CD14-positive monocyte (primary cell): ENCODE results near the gene OR10R2. TPM values are rescaled to one million over a fixed set of nuclear protein-coding genes. Genes with fewer than 3 reads are reported as not detected.
A peak's percentile ranks its signal among the peaks of the same experiment; 100 is the strongest.

Experiments
- DNase-seq, 3 donors: peaks; one replicate each; pipeline ENCODE4 v3.0.0-alpha.2; 2011 to 2022
- H2AFZ ChIP-seq: 2 replicates; pipeline ENCODE4 v1.6.0; 2012; ENCODE audit warnings: mild to moderate bottlenecking, low read depth, low read length, inconsistent platforms; ENCODE audit not compliant: insufficient read depth, poor library complexity, severe bottlenecking
- H3K27ac ChIP-seq, 2 donors: 1 replicate in 1 of 2; 2 replicates in 1 of 2; pipeline ENCODE4 v1.5.1; 2012 to 2013; ENCODE audit warnings: low read length in 2 of 2, control low read depth in 1 of 2, inconsistent platforms in 1 of 2, low read depth in 1 of 2, mild to moderate bottlenecking in 1 of 2
- H3K27me3 ChIP-seq, 2 donors: one replicate each; pipeline versions ENCODE4 v1.6.0 to v1.6.1; 2011 to 2013; ENCODE audit warnings: low read length in 2 of 2; ENCODE audit not compliant: control insufficient read depth in 2 of 2, insufficient read depth in 2 of 2
- H3K36me3 ChIP-seq, 2 donors: replicated peaks in 1 of 2; 1 replicate in 1 of 2; 2 replicates in 1 of 2; pipeline versions ENCODE4 v1.5.1 to v1.6.1; 2012 to 2013; ENCODE audit warnings: low read length in 2 of 2, control low read depth in 1 of 2, inconsistent platforms in 1 of 2, mild to moderate bottlenecking in 1 of 2; ENCODE audit not compliant: insufficient read depth in 2 of 2, control insufficient read depth in 1 of 2
- H3K4me1 ChIP-seq, 2 donors: 1 replicate in 1 of 2; 2 replicates in 1 of 2; pipeline versions ENCODE4 v1.5.1 to v1.6.1; 2012 to 2013; ENCODE audit warnings: low read length in 2 of 2, control low read depth in 1 of 2, inconsistent platforms in 1 of 2, mild to moderate bottlenecking in 1 of 2, moderate library complexity in 1 of 2; ENCODE audit not compliant: insufficient read depth in 2 of 2, control insufficient read depth in 1 of 2
- H3K4me2 ChIP-seq: replicated peaks from 2 replicates; pipeline ENCODE3; 2012; ENCODE audit warnings: low read length, moderate library complexity, mild to moderate bottlenecking; ENCODE audit not compliant: poor library complexity, severe bottlenecking; ENCODE audit errors: extremely low read depth
- H3K4me3 ChIP-seq, 3 experiments: fragments of 200-600 bp in 1 of 3; sonication (generic) in 1 of 3; replicated peaks in 1 of 3; 1 replicate in 2 of 3; 2 replicates in 1 of 3; pipeline ENCODE4 v1.5.1; 2011 to 2013; ENCODE audit warnings: low read length in 3 of 3, mild to moderate bottlenecking in 3 of 3, control low read depth in 2 of 3, low read depth in 2 of 3, inconsistent platforms in 1 of 3, moderate library complexity in 1 of 3
- H3K79me2 ChIP-seq: 2 replicates; pipeline ENCODE4 v1.6.0; 2012; ENCODE audit warnings: mild to moderate bottlenecking, control low read depth, inconsistent platforms, low read length, moderate library complexity; ENCODE audit not compliant: insufficient read depth
- H3K9ac ChIP-seq: 2 replicates; pipeline ENCODE4 v1.6.0; 2017; ENCODE audit warnings: low read length, mild to moderate bottlenecking; ENCODE audit not compliant: insufficient read depth, poor library complexity, severe bottlenecking
- H3K9me3 ChIP-seq, 2 donors: replicated peaks in 1 of 2; 1 replicate in 1 of 2; 2 replicates in 1 of 2; pipeline versions ENCODE4 v1.5.1 to v1.6.1; 2012 to 2013; ENCODE audit warnings: low read length in 2 of 2, control low read depth in 1 of 2; ENCODE audit not compliant: control insufficient read depth in 1 of 2, insufficient read depth in 1 of 2
- H4K20me1 ChIP-seq: 2 replicates; pipeline ENCODE4 v1.6.0; 2012; ENCODE audit warnings: mild to moderate bottlenecking, low read length, control low read depth, moderate library complexity; ENCODE audit not compliant: insufficient read depth
- H3K27ac Mint-ChIP-seq, 7 donors: one replicate each; pipeline ENCODE4 v1.8.0; 2020; ENCODE audit warnings: mild to moderate bottlenecking in 7 of 7, mixed read lengths in 7 of 7, moderate library complexity in 6 of 7, inconsistent platforms in 2 of 7
- H3K27me3 Mint-ChIP-seq, 3 donors: one replicate each; pipeline ENCODE4 v1.8.0; 2021 to 2022; ENCODE audit warnings: low read depth in 3 of 3, mild to moderate bottlenecking in 3 of 3, mixed read lengths in 3 of 3, moderate library complexity in 3 of 3, inconsistent platforms in 1 of 3
- H3K36me3 Mint-ChIP-seq, 2 donors: one replicate each; pipeline ENCODE4 v1.8.0; 2020; ENCODE audit warnings: mixed read lengths in 2 of 2, inconsistent platforms in 1 of 2, mild to moderate bottlenecking in 1 of 2
- H3K4me1 Mint-ChIP-seq: one replicate; pipeline ENCODE4 v1.8.0; 2020; ENCODE audit warnings: mild to moderate bottlenecking, mixed read lengths
- H3K4me3 Mint-ChIP-seq, 2 donors: one replicate each; pipeline ENCODE4 v1.8.0; 2020; ENCODE audit warnings: mild to moderate bottlenecking in 2 of 2, mixed read lengths in 2 of 2, moderate library complexity in 1 of 2
- H3K9me3 Mint-ChIP-seq, 7 donors: one replicate each; pipeline ENCODE4 v1.8.0; 2020 to 2022; ENCODE audit warnings: mixed read lengths in 7 of 7, mild to moderate bottlenecking in 6 of 7, moderate library complexity in 6 of 7, inconsistent platforms in 2 of 7
- CTCF ChIP-seq: fragments of 200-600 bp; IDR thresholded peaks from one replicate; pipeline ENCODE4 v1.8.0; 2022; ENCODE audit warnings: antibody characterized with exemption, mild to moderate bottlenecking
- WGBS: methylation state at CpG from one replicate; pipeline ENCODE4 v1.1.5; 2013; ENCODE audit warnings: missing lambda C conversion rate; ENCODE audit not compliant: insufficient coverage; 5-methylcytosine and 5-hydroxymethylcytosine counted together
- intact Hi-C, 2 donors: fragments of 100-400 bp; cut with micrococcal nuclease; formaldehyde crosslinking; loops; one replicate each; pipeline versions ENCODE4 v1.15.0 to v1.15.1; 2023
- polyA plus RNA-seq, 3 donors: library from polyadenylated mRNA; depleted of rRNA in 1 of 3; unstranded in 2 of 3; stranded (reverse) in 1 of 3; fragments of 300-500 nt in 2 of 3; fragments of >200 nt in 1 of 3; fragmentation: Illumina TruSeq in 2 of 3; gene quantifications; 1 replicate in 2 of 3; 2 replicates in 1 of 3; pipeline ENCODE4 v1.2.3, GENCODE V29; 2012 to 2021

The OR10R2 gene
- polyA plus RNA-seq, 3 donors, result not detected

- Histone ChIP-seq H3K27me3 (peaks cover 3 to 4% of the 10 kb centered on the region in 2 donors), H3K4me2 (no peak overlapping the region), H3K9ac (no peak overlapping the region), H3K9me3 (no peaks in the 10 kb centered on the region), H4K20me1 (no peaks in the 10 kb centered on the region), H3K36me3 (no peaks in the 10 kb centered on the region), H3K4me1 (no peaks in the 10 kb centered on the region), H3K27ac (no peak overlapping the region), H3K4me3 (no peak overlapping the region), H3K79me2 (no peaks in the 10 kb centered on the region), H2AFZ (no peak overlapping the region)
- peak; percentile 16 to 45 (median 30) for DNase-seq
- H3K27me3 Mint-ChIP-seq, result peaks cover 2 to 7% (median 2%) of the 10 kb centered on the region in 3 donors
- no CpG with 5 or more reads among the region's 2 CpGs for WGBS
- intact Hi-C loops, result loop anchor here in 1 of 2 donors (10.0 kb wide), 1 partner anchor 292 kb away; no protein-coding TSS in a partner anchor
- TF ChIP-seq CTCF, result peak; percentile 52
- peaks cover 3% of the 10 kb centered on the region for H3K4me1 Mint-ChIP-seq
- no peak overlapping the region for H3K27ac Mint-ChIP-seq
- no peaks in the 10 kb centered on the region for H3K9me3 Mint-ChIP-seq
- no peaks in the 10 kb centered on the region for H3K36me3 Mint-ChIP-seq
- no peak overlapping the region for H3K4me3 Mint-ChIP-seq
Measured at GRCh38 chr1:158496374-158496773, 24.4 kb downstream of the OR10R2 start.

- peak; percentile 44 to 53 (median 51) for DNase-seq
- no peak overlapping the region for H3K27ac Mint-ChIP-seq
- Histone ChIP-seq H3K4me3 (no peak overlapping the region), H2AFZ (no peak overlapping the region), H3K4me1 (no peaks in the 10 kb centered on the region), H3K36me3 (no peaks in the 10 kb centered on the region), H3K9ac (no peak overlapping the region), H3K27ac (no peak overlapping the region), H3K79me2 (no peaks in the 10 kb centered on the region), H4K20me1 (no peaks in the 10 kb centered on the region), H3K27me3 (peaks cover 2 to 4% of the 10 kb centered on the region in 2 donors), H3K4me2 (no peak overlapping the region), H3K9me3 (no peaks in the 10 kb centered on the region)
- intact Hi-C loops, result loop anchor here (1.0 to 2.0 kb wide), 2 partner anchors 492 kb away; no protein-coding TSS in a partner anchor
- no peak overlapping the region for H3K4me3 Mint-ChIP-seq
- H3K27me3 Mint-ChIP-seq, result peaks cover 4 to 10% (median 5%) of the 10 kb centered on the region in 3 donors
- no CpG with 5 or more reads among the region's 1 CpG for WGBS
- H3K36me3 Mint-ChIP-seq, result no peaks in the 10 kb centered on the region
- peak; percentile 91 for TF ChIP-seq CTCF
- peaks cover 8% of the 10 kb centered on the region for H3K4me1 Mint-ChIP-seq
- peaks cover 0 to 5% (median 0%) of the 10 kb centered on the region in 7 donors for H3K9me3 Mint-ChIP-seq
Measured at GRCh38 chr1:158506369-158506987, 34.5 kb downstream of the OR10R2 start.
